Esophagus squamous epithelium (tissue), 5 donors: ENCODE data around the gene MTERF2. TPM values are rescaled to one million over a fixed set of nuclear protein-coding genes. Genes with fewer than 3 reads are reported as not detected.

Experiments
- DNase-seq: peaks from one replicate; lab custom pipeline; 2025; lab: John Stamatoyannopoulos, UW
- H3K27ac ChIP-seq, 4 donors: fragments of 200-600 bp; sonication (generic); one replicate each; pipeline ENCODE4 v1.5.1; 2016 to 2019; ENCODE audit warnings: mild to moderate bottlenecking in 1 of 4
- H3K27me3 ChIP-seq, 4 donors: fragments of 200-600 bp; sonication (generic); 1 replicate in 3 of 4; 2 replicates in 1 of 4; pipeline versions ENCODE4 v1.5.1 to v1.6.0; 2017 to 2021; ENCODE audit warnings: antibody characterized with exemption in 1 of 4
- H3K36me3 ChIP-seq, 3 donors: fragments of 200-600 bp; sonication (generic); one replicate each; pipeline ENCODE4 v1.5.1; 2016 to 2019
- H3K4me1 ChIP-seq, 3 donors: fragments of 200-600 bp; sonication (generic); one replicate each; pipeline ENCODE4 v1.5.1; 2017 to 2019
- H3K4me3 ChIP-seq, 4 donors: fragments of 200-600 bp; sonication (generic); 1 replicate in 3 of 4; 2 replicates in 1 of 4; pipeline ENCODE4 v1.5.1; 2016 to 2019; ENCODE audit warnings: mild to moderate bottlenecking in 2 of 4, moderate library complexity in 1 of 4
- H3K9me3 ChIP-seq, 3 donors: fragments of 200-600 bp; sonication (generic); one replicate each; pipeline ENCODE4 v1.5.1; 2016 to 2019
- CTCF ChIP-seq, 6 experiments: fragments of 450-650 bp in 4 of 6; fragments of 200-600 bp in 2 of 6; sonication (generic) in 2 of 6; IDR thresholded peaks; one replicate each; pipeline ENCODE4 v1.5.1; 2016 to 2019; ENCODE audit warnings: antibody characterized with exemption in 6 of 6, mild to moderate bottlenecking in 4 of 6, moderate library complexity in 4 of 6
- POLR2A ChIP-seq, 4 donors: fragments of 450-650 bp; IDR thresholded peaks; one replicate each; pipeline ENCODE4 v1.6.1; 2017; ENCODE audit warnings: antibody characterized with exemption in 4 of 4, mild to moderate bottlenecking in 4 of 4, moderate library complexity in 3 of 4
- WGBS, 2 donors: methylation state at CpG; one replicate each; pipeline ENCODE4 v1.1.5; 2018; 5-methylcytosine and 5-hydroxymethylcytosine counted together
- intact Hi-C: fragments of 100-400 bp; cut with DNase I; formaldehyde crosslinking; loops from one replicate; pipeline ENCODE4 v1.15.0; 2022
- total RNA-seq, 4 donors: library from RNA; depleted of rRNA; stranded (reverse); fragments of >200 nt; gene quantifications; one replicate each; pipeline ENCODE4 v1.1.0, GENCODE V29; 2016
- donor health status: DM: yes; HTN: yes; CAD: no.

Gene MTERF2
- total RNA-seq, 4 donors from 2014 or later, result 2.7 to 9.5 (median 4.2) TPM

- no peaks in the 10 kb centered on the region for H3K9me3 ChIP-seq
- H3K36me3 ChIP-seq, result no peaks in the 10 kb centered on the region
- DNase-seq, result peak; percentile 28
- peak within 1 kb of the TSS; percentile 75 to 89 (median 81) for H3K4me3 ChIP-seq
- H3K27me3 ChIP-seq, result no peaks in the 10 kb centered on the region
- H3K4me1 ChIP-seq, result peaks cover 4 to 52% (median 24%) of the 10 kb centered on the region in 3 donors
- TF ChIP-seq CTCF (IDR thresholded peaks at IDR 0.05) (no peak), POLR2A (IDR thresholded peaks at IDR 0.05) (peak in 3 of 4 donors; percentile 49 to 94 (median 93))
- WGBS, 2 donors, result 0% methylated on average over 4 to 16 of the region's 88 CpGs
- intact Hi-C loops, result loop anchor here (10.0 kb wide), 1 partner anchor 139 kb away; the partner anchor contains the start of gene CRY1
- peak within 1 kb of the TSS; percentile 89 to 95 (median 92) for H3K27ac ChIP-seq
Observed at GRCh38 chr12:106955377-106956047, 31.4 kb downstream of the MTERF2 start, which contains the start of gene TMEM263. TMEM263 (plus strand) TSS chr12:106955907; CDS start chr12:106967117, 11,210 bp downstream.

- no peaks in the 10 kb centered on the region for H3K36me3 ChIP-seq
- TF ChIP-seq CTCF (IDR thresholded peaks at IDR 0.05) (no peak), POLR2A (IDR thresholded peaks at IDR 0.05) (no peak)
- WGBS, 2 donors, result 31 to 56% methylated on average over 23 to 27 of the region's 36 CpGs
- intact Hi-C loops, result loop anchor here (10.0 kb wide), 1 partner anchor 140 kb away; the partner anchor contains the start of gene CRY1
- H3K9me3 ChIP-seq, result no peaks in the 10 kb centered on the region
- no peaks in the 10 kb centered on the region for H3K27me3 ChIP-seq
- H3K4me1 ChIP-seq, result peaks cover 4 to 52% (median 24%) of the 10 kb centered on the region in 3 donors
- H3K27ac ChIP-seq, result peak overlapping the region; percentile 89 to 95 (median 92)
- peak overlapping the region; percentile 75 to 89 (median 81) for H3K4me3 ChIP-seq
- DNase-seq, result no peak
Observed at GRCh38 chr12:106954462-106955376, 32.2 kb downstream of the MTERF2 start.

GRCh38 chr12:106953352-106954250, 33.3 kb downstream of the MTERF2 start:
- Histone ChIP-seq H3K9me3 (no peaks in the 10 kb centered on the region), H3K4me1 (peaks cover 4 to 42% (median 17%) of the 10 kb centered on the region in 3 donors), H3K4me3 (no peak overlapping the region), H3K36me3 (no peaks in the 10 kb centered on the region), H3K27me3 (no peaks in the 10 kb centered on the region), H3K27ac (no peak overlapping the region)
- TF ChIP-seq CTCF (IDR thresholded peaks at IDR 0.05) (no peak), POLR2A (IDR thresholded peaks at IDR 0.05) (no peak)
- intact Hi-C loops, result loop anchor here (10.0 kb wide), 1 partner anchor 141 kb away; the partner anchor contains the start of gene CRY1
- DNase-seq, result no peak
- WGBS, 2 donors, result 62 to 67% methylated on average over 11 to 12 of the region's 12 CpGs

- Histone ChIP-seq H3K4me3 (no peak overlapping the region), H3K9me3 (no peaks in the 10 kb centered on the region), H3K4me1 (peaks cover 0 to 22% (median 9%) of the 10 kb centered on the region in 3 donors), H3K36me3 (no peaks in the 10 kb centered on the region), H3K27me3 (no peaks in the 10 kb centered on the region), H3K27ac (no peak overlapping the region)
- WGBS, 2 donors, result 90 to 91% methylated on average over 5 of the region's 5 CpGs
- TF ChIP-seq POLR2A (IDR thresholded peaks at IDR 0.05), result no peak
- TF ChIP-seq CTCF (IDR thresholded peaks at IDR 0.05), result no peak
- no peak for DNase-seq
- intact Hi-C loops, result loop anchor here (10.0 kb wide), 1 partner anchor 144 kb away; the partner anchor contains the start of gene CRY1
Observed at GRCh38 chr12:106950591-106950990, 36.4 kb downstream of the MTERF2 start.
